HG03469 (cell line): ENCODE data around the gene FHAD1.

Experiments
- ATAC-seq: cut with Tn5 transposase; IDR thresholded peaks from one replicate; pipeline ENCODE4 v1.9.1; 2021; ENCODE audit warnings: mild to moderate bottlenecking, moderate library complexity, moderate number of reproducible peaks; ENCODE audit not compliant: unreplicated experiment

FHAD1 gene

DNA sequence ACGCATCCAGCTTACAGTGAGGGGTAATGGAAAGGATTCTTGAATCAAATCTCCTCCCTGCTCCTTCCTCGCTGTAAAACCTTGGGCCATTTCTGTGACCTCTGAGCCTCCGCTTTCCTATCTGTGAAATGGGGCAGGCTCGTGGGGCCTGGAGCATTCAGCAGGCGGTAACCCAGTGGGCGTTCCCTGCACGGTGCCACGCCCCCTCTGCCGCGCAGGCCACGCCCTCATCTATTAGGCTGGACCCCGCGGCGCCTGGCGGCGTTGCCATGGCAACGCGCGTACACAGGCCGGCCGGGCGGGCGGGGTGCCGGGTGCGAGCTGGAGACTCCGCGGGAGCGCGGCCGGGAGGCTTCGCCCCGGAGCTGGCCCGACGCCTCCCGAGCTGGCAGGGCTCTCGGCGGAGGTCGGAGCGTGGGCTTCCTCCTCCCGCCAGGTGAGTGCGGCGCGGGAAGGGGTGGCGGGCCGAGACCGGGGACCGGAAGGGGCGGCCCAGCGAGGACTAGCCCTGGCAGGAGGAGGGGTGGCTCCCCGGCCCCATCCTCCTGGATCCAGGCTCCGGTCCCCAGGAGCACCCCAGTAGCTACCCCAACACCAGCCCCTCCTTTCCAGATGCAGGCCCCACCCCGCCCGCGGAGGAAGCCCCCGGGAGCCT, at the start of gene FHAD1:
Gene FHAD1 (plus strand): TSS at position 264 of the 655 bp plus-strand sequence. CDS start 4,562 bp downstream, outside the sequence.
- ATAC-seq, result no peak

DNA sequence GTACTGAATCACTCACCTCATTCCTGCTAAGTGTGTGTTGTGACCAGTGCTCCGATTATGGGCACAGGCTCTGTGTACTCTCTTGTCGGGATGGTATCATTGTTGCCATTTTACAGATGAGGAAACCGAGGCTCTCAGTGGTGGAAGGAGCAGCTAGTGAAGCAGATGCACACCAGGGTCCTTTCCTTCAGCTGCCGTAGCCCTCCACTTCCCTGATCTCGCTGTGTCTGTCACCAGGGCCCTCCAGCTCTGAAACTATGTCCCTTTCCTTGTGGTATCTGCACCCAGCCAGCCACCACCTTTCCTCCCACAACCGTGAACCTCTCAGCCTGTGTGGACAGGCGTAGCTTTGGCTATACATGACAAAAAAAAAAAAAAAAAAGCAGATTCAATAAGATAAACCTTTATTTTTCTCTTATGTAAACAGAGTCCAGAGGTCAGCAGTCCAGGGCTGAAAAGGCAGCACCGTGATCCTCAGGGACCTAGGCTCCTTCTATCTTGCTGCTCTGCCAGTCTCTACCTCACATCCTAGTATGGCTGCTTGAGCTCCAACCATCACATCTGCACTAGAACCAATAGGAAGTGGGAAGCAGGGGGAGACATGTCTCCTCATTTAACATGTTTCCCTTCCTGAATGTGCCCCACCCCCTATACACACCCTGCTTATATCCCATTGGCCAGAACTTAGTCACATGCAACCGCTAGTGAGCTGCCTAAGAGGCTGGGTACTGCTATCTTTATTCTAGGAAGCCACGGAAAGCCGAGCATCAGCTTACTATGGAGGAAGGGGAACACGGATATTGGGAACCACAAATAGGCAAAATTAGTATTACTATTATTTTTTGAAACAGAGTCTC, 49.2 kb upstream of the FHAD1 start:
- no peak for ATAC-seq

DNA sequence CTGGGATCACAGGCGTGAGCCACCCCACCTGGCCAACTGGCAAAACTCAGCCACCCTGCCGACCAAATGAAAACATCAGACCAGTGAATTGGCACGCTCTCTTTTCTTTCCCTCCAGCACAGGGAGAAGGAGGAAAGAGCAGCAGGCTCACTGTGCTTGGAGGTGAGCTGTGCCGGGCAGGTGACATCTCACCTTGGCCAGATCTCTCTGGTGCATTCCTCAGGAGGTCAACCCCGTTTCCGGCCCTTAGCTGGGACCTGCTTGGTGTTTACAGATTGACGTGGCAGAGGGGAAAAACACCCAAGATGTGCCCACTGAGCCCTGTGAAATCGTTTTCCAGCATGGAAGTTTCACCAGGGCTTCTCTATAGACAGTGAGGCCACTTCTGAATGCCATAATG, 48.3 kb upstream of the FHAD1 start:
- no peak for ATAC-seq

DNA sequence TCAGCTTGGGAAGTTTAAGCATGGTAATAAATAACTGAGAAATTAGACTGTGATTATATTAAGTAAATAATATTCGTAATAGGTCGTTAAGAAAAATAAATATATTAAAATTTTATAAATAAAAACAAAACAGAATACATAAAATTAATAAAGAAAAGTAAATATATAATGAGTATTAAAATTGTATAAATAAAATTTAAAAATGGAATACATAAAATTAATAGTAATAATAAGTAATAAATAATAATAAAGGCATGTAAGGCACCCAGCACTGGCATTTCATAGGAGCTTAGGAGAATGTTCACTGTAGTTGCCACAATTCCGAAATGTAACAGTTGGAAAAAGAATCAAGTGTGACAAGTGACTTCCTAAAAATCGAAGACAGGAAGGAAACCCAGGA, 45.8 kb upstream of the FHAD1 start:
- no peak for ATAC-seq

DNA sequence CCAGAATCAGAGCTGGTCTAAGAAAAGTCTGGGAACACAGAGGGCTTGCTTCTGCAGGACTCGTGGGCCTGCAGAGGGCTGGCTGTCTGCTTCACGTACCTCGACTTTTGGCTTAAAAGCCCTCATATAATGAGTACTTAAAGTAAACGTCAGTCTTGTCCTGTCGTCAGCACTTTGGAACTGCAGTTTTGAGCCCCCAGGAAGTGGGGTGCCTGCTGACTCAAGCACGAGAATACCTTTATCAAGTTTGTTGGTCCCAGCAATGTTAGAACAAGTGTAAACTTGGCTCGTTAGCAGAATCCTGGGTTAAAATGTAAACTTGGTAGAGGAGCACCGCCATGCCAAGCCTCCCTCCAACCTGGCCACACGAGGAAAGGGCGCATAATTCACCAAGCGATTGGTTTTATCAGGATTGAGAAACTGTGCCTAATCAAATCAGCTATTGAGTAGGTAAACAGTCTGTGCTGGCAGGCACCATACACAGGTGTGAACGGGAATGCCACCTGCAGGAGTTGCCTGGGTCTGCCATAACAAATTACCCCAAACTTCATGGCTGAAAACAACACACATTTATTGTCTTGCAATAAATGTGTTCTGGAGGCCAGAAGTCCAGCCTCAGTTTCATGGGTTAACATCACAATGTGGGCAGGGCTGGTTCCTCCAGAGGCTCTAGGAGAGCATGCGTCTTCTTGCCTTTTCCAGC, 45.0 kb upstream of the FHAD1 start:
- no peak for ATAC-seq

DNA sequence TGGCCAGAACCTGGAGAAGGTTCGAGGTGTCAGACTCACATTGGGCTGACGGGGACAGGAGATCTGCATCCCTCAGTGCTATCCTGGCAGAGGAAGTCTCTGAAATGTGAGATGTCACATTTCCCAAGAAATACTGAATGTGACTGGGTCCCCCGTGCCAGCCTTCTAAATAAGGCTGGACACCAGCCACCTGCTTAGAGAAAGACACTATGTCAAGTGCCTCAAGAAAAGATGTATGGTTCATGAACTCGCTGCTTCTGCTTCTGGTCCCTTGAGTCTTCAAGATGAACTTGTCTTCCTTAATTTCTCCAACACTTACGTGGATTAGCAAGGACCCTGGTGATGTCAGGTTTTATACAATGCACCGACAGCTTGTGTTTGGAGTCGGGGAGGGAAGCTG, 42.1 kb upstream of the FHAD1 start:
- ATAC-seq, result no peak

DNA sequence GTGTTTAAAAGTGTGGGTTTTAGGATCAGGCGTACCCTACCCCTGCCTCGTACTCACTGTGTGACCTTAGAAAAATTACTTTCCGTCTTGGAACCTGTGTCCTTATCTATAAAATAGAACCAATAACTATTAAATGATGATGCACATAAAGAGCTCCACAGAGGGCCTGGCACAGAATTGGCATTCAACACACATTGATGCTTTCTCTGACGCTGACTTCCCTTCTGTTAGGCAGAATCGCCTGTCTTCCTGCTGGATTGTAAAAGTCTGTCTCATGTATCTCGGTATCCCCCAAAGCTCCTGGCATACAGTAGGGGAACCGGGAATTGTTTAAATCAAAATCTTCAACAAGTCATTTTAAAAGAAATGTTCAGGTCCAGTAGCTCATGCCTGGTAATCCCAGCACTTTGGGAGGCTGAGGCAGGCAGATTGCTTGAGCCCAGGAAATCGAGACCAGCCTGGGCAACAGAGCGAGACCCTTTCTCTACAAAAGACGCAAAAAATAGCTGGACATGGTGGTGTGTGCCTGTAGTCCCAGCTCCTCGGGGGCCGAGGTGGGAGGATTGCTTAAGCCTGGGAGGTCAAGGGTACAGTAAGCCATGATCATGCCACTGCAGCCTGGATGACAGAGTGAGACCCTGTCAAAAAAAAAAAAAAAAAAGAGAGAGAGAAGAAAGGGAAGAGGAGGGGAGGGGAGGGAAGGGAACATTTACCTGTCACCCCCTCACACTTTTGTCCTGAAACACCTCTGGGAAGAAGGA, 41.3 kb upstream of the FHAD1 start:
- ATAC-seq, result no peak

DNA sequence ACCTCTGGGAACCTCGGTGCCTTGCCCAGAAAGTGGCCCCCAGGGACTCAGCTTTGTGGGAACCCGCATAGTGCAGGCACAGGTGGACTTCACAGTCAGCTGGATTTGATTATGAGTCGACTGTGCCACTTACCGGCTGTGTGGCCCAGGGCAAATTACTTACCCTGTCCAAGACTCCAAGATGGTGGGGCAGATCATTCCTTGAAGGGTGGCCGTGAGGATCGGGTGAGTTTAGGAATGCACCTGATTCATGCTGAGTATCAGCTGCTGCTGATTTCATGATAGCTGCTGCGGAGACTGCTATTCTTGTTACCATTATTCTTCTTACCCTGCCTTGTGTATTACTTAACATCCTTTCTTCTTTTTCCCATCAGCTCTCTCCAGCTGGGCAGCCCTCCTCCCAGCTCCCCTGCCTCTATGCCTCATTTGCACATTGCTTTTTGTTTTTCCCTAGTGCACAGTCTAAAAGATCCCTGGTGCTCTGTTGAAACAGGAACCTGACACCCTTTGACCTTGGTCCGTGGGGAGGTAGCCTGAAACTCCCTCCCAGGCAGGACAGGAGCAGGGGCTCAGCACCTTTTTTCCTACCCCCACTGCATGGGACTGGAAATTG, 40.5 kb upstream of the FHAD1 start:
- ATAC-seq, result no peak

DNA sequence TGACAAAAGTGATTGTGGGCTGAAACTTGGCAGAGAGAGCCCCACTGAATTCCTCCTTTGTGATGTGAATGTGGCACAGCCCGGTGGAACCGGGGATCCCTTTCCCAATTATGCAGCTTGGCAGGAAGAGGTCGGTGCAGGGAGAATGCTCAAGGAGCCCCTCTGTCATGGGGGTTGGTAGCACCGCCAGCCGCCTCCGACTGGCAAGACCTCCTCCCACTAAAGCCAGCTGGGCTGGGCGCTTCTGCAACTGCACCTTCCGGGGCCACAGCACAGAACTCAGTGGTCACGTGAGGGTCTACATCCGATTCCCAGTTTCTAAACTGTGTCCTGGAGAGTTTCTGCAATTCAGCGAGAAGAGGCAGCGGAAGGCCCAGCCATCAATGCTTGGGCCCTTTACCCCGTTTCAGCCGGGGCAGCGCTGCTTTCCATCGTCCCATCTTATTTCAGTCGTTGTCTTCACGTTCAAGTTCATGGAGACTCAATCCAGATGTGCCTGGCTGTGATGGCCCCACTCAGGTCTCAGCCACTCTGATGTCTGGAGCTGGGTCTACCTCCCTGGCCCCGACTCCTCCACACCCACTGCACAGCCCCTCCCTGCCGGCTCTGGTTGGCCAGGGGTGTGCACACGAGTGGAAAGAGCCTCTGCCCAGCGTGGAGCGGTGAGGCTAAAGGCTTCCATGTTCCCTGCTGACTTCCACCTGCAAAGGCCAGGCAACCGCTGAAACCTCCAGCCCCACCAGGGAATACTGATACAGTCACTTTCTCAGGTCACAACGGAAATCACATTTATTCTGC, 39.8 kb upstream of the FHAD1 start:
- ATAC-seq, result no peak

DNA sequence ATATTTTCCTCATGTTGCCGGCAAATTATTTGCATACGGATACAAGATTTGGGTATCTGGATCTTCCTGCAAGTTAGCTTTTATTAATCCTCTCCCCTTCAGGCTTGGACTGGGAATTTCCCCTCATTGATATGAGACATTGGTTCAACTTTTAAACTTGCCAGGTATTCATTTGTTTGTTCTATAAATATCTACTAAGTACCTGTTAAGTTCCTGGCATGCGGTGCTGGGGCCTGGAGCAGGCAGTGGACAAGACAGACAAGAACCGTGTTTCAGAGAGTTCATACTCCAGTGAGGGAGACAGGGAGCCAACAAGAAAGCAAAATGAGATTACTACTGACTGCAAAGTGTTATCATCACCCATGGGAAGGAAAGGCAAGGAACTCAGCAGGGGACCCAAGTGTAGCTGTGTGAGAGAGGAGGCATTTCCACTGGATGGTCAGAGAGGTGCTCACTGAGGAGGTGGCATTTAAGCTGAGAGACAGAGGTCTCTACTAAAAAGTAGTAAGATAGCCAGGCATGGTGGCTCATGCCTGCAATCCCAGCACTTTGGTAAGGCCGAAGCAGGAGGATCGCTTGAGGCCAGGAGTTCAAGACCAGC, 39.1 kb upstream of the FHAD1 start:
- no peak for ATAC-seq

DNA sequence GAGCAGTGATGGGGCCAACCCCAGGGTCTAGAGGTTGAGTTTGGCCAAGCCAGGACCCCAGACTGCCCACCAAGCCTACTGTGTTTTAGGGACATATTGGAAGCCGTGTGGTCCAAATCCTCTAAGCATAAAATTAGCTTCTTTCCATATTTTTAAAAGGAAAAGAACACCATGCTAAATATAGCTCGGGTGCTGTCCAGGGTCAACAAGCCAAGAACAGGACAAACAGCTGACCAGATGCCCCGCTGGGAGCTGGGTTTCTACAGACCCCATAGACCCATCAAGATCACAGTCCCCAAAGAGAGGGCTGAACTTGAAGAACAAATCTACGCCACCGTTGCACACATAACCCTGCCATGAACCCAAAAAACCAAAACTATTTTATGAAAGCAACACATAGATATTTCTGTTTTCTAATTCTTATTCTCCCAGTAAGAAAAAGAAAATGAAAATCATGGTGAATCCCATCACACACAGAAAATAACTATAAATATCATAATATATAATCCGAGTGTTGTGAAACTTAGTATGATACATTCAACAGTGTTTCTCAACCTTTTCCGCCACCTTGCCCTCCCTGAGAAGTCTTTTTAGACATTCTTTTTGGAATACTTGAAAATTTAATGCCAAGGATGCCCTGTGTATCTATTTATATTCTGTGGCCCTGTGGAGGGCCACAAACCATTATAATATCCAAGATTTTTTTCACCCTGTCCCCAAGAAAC, 36.2 kb upstream of the FHAD1 start:
- ATAC-seq, result no peak

DNA sequence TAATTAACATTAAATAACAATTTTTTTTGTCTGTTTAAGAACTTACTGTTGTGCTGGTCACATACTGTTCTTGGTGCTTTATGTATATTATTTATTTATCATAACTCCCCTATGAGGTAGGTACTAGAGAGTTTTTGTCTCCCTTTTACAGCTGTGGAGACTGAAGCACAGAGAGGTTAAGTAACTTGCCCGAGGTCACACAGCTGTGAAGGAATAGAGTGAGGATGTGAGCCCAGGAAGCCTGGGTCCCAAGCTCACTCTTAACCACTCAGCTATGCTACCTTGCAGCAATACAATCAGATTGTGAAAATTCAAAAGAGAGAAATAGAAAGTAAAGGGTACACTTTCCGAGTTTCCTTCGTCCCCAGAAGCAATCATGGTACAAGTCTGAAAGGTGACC, 35.6 kb upstream of the FHAD1 start:
- no peak for ATAC-seq

DNA sequence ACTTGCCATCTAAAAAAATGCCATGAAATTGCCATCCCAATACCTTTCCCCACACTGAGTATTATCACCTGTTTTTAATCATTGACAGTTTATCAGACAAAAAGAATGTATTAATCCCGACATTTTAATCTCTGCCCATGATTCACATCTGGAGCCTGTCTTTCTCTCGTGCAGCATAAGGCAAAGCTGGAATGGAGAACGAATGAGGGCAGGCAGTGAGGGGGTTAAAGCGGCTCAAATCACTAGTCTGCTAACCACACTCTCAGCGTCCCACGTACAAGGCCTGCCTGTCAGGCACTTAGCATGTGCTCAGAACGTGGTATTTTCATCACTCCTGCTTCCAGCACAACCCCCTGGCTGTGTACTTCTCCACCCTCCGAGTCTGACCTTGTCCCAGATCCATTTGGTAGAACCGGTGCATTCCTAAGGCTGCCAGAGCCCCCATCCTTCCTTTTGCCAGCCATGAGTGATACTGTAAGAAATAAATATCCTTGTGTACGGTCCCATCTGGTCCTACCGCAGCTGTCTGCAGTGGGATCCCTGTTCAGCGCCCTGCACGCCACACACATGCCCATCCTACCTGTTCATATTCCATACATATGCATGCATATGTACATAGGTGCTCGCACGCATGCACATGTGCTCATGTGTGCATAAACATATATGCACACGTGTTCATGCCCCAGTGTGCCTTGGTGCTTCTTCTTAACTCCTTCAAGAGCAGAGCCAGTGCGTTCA, 34.6 kb upstream of the FHAD1 start:
- ATAC-seq, result no peak

DNA sequence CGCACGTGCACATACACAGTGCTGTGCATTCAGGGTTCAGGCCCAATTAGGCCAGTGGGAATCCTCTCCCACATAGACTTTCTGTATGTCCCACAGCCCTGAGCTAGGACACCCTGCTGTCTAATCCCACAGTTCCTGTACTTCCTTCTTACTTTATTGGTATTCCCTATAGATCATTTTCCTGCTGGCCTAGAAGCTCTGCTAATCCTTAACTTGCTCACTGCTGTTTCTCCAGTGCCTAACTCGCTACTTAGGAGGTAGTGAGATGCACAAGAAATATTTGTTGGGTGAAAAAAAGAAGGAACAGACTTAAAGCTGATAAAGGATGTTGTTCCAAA, 34.1 kb upstream of the FHAD1 start:
- ATAC-seq, result no peak

DNA sequence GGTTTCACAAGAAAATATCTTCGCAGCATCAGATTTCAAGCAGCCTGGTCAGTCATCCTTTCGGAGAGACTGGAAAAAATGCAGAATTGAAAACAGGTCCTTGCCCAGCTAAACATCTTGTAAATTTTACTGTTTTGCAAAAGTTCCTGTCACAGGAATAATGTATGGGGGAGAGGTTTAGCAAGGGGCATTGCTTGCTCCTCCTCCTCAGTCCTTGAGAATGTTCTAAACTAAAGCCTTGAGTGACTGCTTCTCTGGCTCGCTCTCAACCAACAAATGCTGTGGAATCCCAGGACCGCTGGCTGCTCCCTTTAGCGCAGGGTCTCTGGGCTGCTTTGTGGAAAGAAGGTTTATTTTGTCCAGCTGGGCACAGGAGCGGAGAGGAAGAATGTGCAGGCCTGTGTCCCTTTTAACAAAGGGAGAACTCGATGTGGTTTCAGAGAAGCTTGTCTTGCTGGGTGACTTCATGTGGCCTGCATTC, 33.6 kb upstream of the FHAD1 start:
- ATAC-seq, result no peak

DNA sequence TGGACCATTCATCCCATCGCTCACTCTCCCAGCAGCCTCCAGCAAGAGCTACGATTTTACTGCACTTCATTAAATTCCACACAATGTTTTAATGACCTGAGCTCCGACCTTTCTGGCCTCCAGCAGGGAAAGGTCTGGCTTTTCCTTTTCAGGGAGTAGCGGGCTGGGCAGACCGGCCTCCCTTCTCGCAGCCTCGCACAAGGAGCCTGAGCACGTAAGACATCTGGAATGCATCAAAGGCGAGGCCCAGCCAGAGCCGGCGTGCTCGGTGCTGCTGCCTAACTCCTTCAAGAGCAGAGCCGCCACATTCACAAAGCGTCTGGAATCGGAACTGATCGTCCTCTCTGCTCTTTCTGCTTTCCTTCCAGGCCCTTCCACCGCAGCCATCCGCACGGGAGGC, 32.5 kb upstream of the FHAD1 start:
- ATAC-seq, result no peak

DNA sequence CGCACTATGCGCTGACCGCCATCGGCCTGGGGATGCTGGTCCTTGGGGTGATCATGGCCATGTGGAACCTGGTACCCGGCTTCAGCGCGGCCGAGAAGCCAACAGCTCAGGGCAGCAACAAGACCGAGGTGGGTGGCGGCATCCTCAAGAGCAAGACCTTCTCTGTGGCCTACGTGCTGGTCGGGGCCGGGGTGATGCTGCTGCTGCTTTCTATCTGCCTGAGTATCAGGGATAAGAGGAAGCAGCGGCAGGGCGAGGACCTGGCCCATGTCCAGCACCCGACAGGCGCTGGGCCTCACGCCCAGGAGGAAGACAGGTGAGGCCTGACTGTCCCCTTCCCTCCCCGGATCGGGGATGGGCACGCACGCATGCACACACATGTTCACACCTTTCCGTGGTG, 31.9 kb upstream of the FHAD1 start:
- no peak for ATAC-seq

DNA sequence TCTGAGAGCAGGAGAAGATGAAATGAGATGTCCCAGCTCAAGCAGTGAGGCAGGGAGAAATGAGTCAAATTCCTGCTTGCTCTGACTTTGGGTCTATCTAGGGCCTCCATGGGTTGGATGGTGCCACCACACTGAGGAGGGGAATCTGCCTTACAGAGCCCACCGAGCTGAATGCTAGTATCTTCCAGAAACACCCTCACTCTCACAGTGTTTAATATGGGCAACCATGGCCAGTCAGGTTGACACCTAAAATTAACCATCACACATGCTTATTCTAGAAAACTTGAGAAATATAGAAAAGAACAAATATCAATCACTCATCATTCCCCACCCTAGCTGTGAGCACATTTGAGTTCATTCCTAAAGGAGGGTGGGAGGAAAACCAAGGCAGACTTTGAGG, 29.4 kb upstream of the FHAD1 start:
- ATAC-seq, result no peak
